ENCODE measurements around the gene RAB3GAP2.
"Not testable (repeated sequence)": the region's sequence is repeated elsewhere in the genome, so short reads cannot be mapped to it uniquely, and the experiment has no call there.

The RAB3GAP2 gene

DNA sequence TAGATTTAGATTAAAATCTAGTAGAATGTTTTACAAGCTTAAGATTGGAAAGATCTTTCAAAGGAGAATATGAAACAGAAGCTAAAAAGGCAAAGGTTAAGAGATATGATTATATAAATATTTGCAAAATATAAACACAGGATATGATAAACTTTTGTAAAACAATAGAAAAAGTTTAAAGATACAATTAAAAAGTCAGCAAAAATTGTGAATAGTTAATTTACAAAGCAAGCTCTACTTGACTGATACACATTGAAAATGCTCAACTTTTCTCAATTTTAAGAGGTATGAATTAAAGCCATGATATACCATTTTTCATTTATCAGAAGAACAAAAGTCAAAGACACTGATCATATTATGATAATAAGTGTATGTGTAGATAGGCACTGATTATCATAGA, 21.0 kb downstream of the RAB3GAP2 start:
- TF ChIP-seq, protein P1, sequence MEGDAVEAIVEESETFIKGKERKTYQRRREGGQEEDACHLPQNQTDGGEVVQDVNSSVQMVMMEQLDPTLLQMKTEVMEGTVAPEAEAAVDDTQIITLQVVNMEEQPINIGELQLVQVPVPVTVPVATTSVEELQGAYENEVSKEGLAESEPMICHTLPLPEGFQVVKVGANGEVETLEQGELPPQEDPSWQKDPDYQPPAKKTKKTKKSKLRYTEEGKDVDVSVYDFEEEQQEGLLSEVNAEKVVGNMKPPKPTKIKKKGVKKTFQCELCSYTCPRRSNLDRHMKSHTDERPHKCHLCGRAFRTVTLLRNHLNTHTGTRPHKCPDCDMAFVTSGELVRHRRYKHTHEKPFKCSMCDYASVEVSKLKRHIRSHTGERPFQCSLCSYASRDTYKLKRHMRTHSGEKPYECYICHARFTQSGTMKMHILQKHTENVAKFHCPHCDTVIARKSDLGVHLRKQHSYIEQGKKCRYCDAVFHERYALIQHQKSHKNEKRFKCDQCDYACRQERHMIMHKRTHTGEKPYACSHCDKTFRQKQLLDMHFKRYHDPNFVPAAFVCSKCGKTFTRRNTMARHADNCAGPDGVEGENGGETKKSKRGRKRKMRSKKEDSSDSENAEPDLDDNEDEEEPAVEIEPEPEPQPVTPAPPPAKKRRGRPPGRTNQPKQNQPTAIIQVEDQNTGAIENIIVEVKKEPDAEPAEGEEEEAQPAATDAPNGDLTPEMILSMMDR (IDR thresholded peaks at IDR 0.05; ENCODE audit: borderline replicate concordance, insufficient read depth, low read depth, low read length), result no peak
- H3K4me3 ChIP-seq (ENCODE audit: low read depth, low read length), result no peak overlapping the region

- TF ChIP-seq, protein P1 (IDR thresholded peaks at IDR 0.05; ENCODE audit: borderline replicate concordance, insufficient read depth, low read depth, low read length), result no peak
- no peak overlapping the region for H3K4me3 ChIP-seq (ENCODE audit: low read depth, low read length)
Measured at GRCh38 chr1:220250681-220251080, 21.6 kb downstream of the RAB3GAP2 start.

- TF ChIP-seq, protein P1 (IDR thresholded peaks at IDR 0.05; ENCODE audit: borderline replicate concordance, insufficient read depth, low read depth, low read length), result no peak
- no peak overlapping the region for H3K4me3 ChIP-seq (ENCODE audit: low read depth, low read length)
Measured at GRCh38 chr1:220249522-220249921, 22.7 kb downstream of the RAB3GAP2 start.

DNA sequence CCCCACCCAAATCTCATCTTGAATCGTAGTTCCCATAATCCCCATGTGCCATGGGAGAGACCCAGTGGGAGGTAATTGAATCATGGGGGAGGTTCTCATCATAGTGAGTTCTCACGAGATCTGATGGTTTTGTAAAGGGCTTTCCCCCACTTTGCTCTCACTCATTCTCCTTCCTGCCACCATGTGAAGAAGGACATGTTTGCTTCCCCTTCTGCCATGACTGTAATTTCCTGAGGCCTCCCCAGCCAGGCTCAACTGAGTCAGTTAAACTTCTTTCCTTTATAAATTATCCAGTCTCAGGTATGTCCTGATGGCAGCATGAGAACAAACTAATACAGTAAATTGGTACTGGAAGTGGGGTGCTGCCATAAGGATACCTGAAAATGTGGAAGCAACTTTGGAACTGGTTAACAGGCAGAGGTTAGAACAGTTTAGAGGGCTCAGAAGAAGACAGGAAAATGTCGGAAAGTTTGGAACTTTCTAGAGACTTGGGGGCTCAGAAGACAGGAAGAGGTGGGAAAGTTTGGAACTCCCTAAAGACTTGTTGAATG, 23.5 kb downstream of the RAB3GAP2 start:
- H3K4me3 ChIP-seq (ENCODE audit: low read depth, low read length), result not testable (repeated sequence)

DNA sequence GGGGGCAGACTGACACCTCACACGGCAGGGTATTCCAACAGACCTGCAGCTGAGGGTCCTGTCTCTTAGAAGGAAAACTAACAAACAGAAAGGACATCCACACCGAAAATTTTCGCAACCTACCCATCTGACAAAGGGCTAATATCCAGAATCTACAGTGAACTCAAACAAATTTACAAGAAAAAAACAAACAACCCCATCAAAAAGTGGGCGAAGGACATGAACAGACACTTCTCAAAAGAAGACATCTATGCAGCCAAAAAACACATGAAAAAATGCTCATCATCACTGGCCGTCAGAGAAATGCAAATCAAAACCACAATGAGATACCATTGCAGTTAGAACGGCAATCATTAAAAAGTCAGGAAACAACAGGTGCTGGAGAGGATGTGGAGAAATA, 26.4 kb downstream of the RAB3GAP2 start:
- H3K4me3 ChIP-seq (ENCODE audit: low read depth, low read length), result not testable (repeated sequence)

DNA sequence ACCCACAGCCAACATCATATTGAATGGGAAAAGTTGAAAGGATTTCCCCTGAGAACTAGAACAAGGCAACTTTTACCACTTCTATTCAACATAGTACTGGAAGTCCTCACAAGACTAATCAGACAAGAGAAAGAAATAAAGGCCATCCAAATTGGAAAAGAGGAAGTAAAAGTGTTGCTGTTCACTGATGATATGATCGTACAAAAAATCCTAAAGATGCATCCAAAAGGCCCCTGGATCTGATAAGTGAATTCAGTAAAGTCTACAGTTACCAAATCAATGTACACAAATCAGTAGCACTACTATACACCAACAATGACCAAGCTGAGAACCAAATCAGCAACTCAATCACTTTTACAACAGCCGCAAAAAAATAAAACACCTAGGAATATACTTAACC, 28.3 kb downstream of the RAB3GAP2 start:
- TF ChIP-seq, protein P1 (IDR thresholded peaks at IDR 0.05; ENCODE audit: borderline replicate concordance, insufficient read depth, low read depth, low read length), result no peak
- no peak overlapping the region for H3K4me3 ChIP-seq (ENCODE audit: low read depth, low read length)

- TF ChIP-seq, protein P1 (IDR thresholded peaks at IDR 0.05; ENCODE audit: borderline replicate concordance, insufficient read depth, low read depth, low read length), result no peak
- H3K4me3 ChIP-seq (ENCODE audit: low read depth, low read length), result no peak overlapping the region
Measured at GRCh38 chr1:220241072-220241663, 31.1 kb downstream of the RAB3GAP2 start.

DNA sequence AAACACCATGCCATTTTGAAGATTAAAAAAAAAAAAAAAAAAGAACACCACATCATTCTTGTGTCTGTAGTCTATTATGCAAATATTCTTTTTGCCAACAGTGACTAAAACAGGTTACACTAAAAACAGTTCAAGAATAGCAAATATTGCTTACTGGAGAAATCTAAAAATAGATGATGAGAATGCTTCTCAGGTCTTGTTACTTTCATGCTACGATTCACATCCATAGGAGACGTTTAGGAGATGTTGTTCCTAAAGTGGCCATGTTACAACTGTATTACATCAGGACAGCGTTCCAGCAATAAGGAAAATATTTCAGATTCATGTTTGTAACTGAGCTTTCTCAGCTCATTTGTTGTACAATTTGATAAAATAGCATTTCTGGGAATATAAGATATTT, 32.3 kb downstream of the RAB3GAP2 start:
- TF ChIP-seq, protein P1 (IDR thresholded peaks at IDR 0.05; ENCODE audit: borderline replicate concordance, insufficient read depth, low read depth, low read length), result no peak

More for the DNA sequence above, 32.3 kb downstream of the RAB3GAP2 start:
- H3K4me3 ChIP-seq (ENCODE audit: low read depth, low read length), result no peak overlapping the region
